ENCODE measurements around the gene GSG1L.

The GSG1L gene

GRCh38 chr16:27978876-27979275, 84.6 kb downstream of the GSG1L start:
- no peak for TF ChIP-seq CREB1 (IDR thresholded peaks at IDR 0.05; ENCODE audit: low read depth)
- no peak for TF ChIP-seq NFIC (IDR thresholded peaks at IDR 0.05)
- no peak for TF ChIP-seq EP300 (IDR thresholded peaks at IDR 0.05; ENCODE audit: borderline replicate concordance)
- no peak for TF ChIP-seq USF1 (IDR thresholded peaks at IDR 0.05)
- no peak for TF ChIP-seq TCF12 (IDR thresholded peaks at IDR 0.05; ENCODE audit: low read depth)
- no peak for TF ChIP-seq EGR1 (IDR thresholded peaks at IDR 0.05)
- TF ChIP-seq RAD21 (IDR thresholded peaks at IDR 0.05; ENCODE audit: low read depth), result no peak
- no peak for TF ChIP-seq MAX (IDR thresholded peaks at IDR 0.05)
- no peak for TF ChIP-seq YY1 (IDR thresholded peaks at IDR 0.05; ENCODE audit: low read depth)

- TF ChIP-seq RAD21 (IDR thresholded peaks at IDR 0.05; ENCODE audit: low read depth) (no peak), ZBTB7A (IDR thresholded peaks at IDR 0.05; ENCODE audit: low read depth) (no peak)
Observed at GRCh38 chr16:27977966-27978365, 85.5 kb downstream of the GSG1L start.

GRCh38 chr16:27976990-27977389, 86.5 kb downstream of the GSG1L start:
- no peak for TF ChIP-seq TEAD4 (IDR thresholded peaks at IDR 0.05)
- TF ChIP-seq EP300 (IDR thresholded peaks at IDR 0.05; ENCODE audit: borderline replicate concordance), result no peak
- TF ChIP-seq FOXM1 (IDR thresholded peaks at IDR 0.05; ENCODE audit: borderline replicate concordance, low read depth), result no peak
- no peak for TF ChIP-seq YY1 (IDR thresholded peaks at IDR 0.05; ENCODE audit: low read depth)
- no peak for TF ChIP-seq REST (IDR thresholded peaks at IDR 0.05; ENCODE audit: low read depth)
- TF ChIP-seq CREB1 (IDR thresholded peaks at IDR 0.05; ENCODE audit: low read depth), result no peak
- no peak for TF ChIP-seq NFIC (IDR thresholded peaks at IDR 0.05)
- no peak for TF ChIP-seq TCF12 (IDR thresholded peaks at IDR 0.05; ENCODE audit: low read depth)
- TF ChIP-seq TAF1 (IDR thresholded peaks at IDR 0.05; ENCODE audit: low read depth), result no peak
- TF ChIP-seq RAD21 (IDR thresholded peaks at IDR 0.05; ENCODE audit: low read depth), result no peak
- TF ChIP-seq CEBPB (IDR thresholded peaks at IDR 0.05), result no peak
- TF ChIP-seq EGR1 (IDR thresholded peaks at IDR 0.05), result no peak
- TF ChIP-seq ZBTB7A (IDR thresholded peaks at IDR 0.05; ENCODE audit: low read depth), result no peak
- TF ChIP-seq USF1 (IDR thresholded peaks at IDR 0.05), result no peak
- TF ChIP-seq MAX (IDR thresholded peaks at IDR 0.05), result no peak

- TF ChIP-seq TAF1 (IDR thresholded peaks at IDR 0.05; ENCODE audit: low read depth) (no peak), EP300 (IDR thresholded peaks at IDR 0.05; ENCODE audit: borderline replicate concordance) (no peak), FOXM1 (IDR thresholded peaks at IDR 0.05; ENCODE audit: borderline replicate concordance, low read depth) (no peak), CEBPB (IDR thresholded peaks at IDR 0.05) (no peak), RAD21 (IDR thresholded peaks at IDR 0.05; ENCODE audit: low read depth) (no peak), TCF12 (IDR thresholded peaks at IDR 0.05; ENCODE audit: low read depth) (no peak), EGR1 (IDR thresholded peaks at IDR 0.05) (no peak), YY1 (IDR thresholded peaks at IDR 0.05; ENCODE audit: low read depth) (no peak), USF1 (IDR thresholded peaks at IDR 0.05) (no peak), ZBTB7A (IDR thresholded peaks at IDR 0.05; ENCODE audit: low read depth) (no peak)
Observed at GRCh38 chr16:27974896-27975540, 88.5 kb downstream of the GSG1L start.

GRCh38 chr16:27973678-27974077, 89.8 kb downstream of the GSG1L start:
- TF ChIP-seq RAD21 (IDR thresholded peaks at IDR 0.05; ENCODE audit: low read depth) (no peak), FOXM1 (IDR thresholded peaks at IDR 0.05; ENCODE audit: borderline replicate concordance, low read depth) (no peak), EP300 (IDR thresholded peaks at IDR 0.05; ENCODE audit: borderline replicate concordance) (no peak), USF1 (IDR thresholded peaks at IDR 0.05) (no peak), YY1 (IDR thresholded peaks at IDR 0.05; ENCODE audit: low read depth) (no peak), CEBPB (IDR thresholded peaks at IDR 0.05) (no peak), ZBTB7A (IDR thresholded peaks at IDR 0.05; ENCODE audit: low read depth) (no peak), TCF12 (IDR thresholded peaks at IDR 0.05; ENCODE audit: low read depth) (no peak), EGR1 (IDR thresholded peaks at IDR 0.05) (no peak), REST (IDR thresholded peaks at IDR 0.05; ENCODE audit: low read depth) (no peak), NFIC (IDR thresholded peaks at IDR 0.05) (no peak), CREB1 (IDR thresholded peaks at IDR 0.05; ENCODE audit: low read depth) (no peak), TEAD4 (IDR thresholded peaks at IDR 0.05) (no peak), MAX (IDR thresholded peaks at IDR 0.05) (no peak)
